Right lung (tissue), 5 donors: ENCODE measurements around the gene ORC6. TPM values are rescaled to one million over a fixed set of nuclear protein-coding genes. Genes with fewer than 3 reads are reported as not detected.

Experiments used
- DNase-seq, 2 donors: peaks; one replicate each; pipeline ENCODE4 v3.0.0-alpha.2; 2013
- polyA plus RNA-seq, 5 donors: library from polyadenylated mRNA; unstranded; fragments of 120-200 nt; gene quantifications; one replicate each; pipeline versions ENCODE4 v1.2.1 to v1.2.3, GENCODE V29; 2013; ENCODE audit warnings: inconsistent platforms in 1 of 5, low replicate concordance in 1 of 5; ENCODE audit not compliant: insufficient read length in 5 of 5, insufficient read depth in 1 of 5

ORC6 gene
- polyA plus RNA-seq, 5 donors, result 18.8 to 36.8 (median 28.2) TPM

- no peak for DNase-seq
Observed at GRCh38 chr16:46730801-46731690, 41.6 kb downstream of the ORC6 start.

GRCh38 chr16:46731691-46732555 is 42.5 kb downstream of the ORC6 start:
- no peak for DNase-seq

- no peak for DNase-seq
Observed at GRCh38 chr16:46732561-46732960, 43.1 kb downstream of the ORC6 start.

- no peak for DNase-seq
Observed at GRCh38 chr16:46733319-46733830, 43.9 kb downstream of the ORC6 start.

GRCh38 chr16:46736695-46737094 is 47.2 kb downstream of the ORC6 start:
- DNase-seq, result no peak

- no peak for DNase-seq
Observed at GRCh38 chr16:46737621-46738214, 48.3 kb downstream of the ORC6 start.

GRCh38 chr16:46739934-46740333 is 50.5 kb downstream of the ORC6 start:
- no peak for DNase-seq

GRCh38 chr16:46743232-46743719 is 53.8 kb downstream of the ORC6 start:
- DNase-seq, result no peak

- DNase-seq, result no peak
Observed at GRCh38 chr16:46745617-46746016, 56.2 kb downstream of the ORC6 start.

- no peak for DNase-seq
Observed at GRCh38 chr16:46746821-46747776, 57.6 kb downstream of the ORC6 start.

Other genes with a start within 250 kb of the ORC6 start
- gene SHCBP1, start 68.3 kb upstream of the ORC6 start, polyA plus RNA-seq, result 10 to 100 TPM in 3 of 5 donors, 1 to 10 TPM in 2; 7.8 to 22.9 (median 11.4) TPM
- gene VPS35, start 481 bp upstream of the ORC6 start, polyA plus RNA-seq, result 100 to 1,000 TPM in 4 of 5 donors, 10 to 100 TPM in 1; 92.3 to 167 (median 140) TPM
- gene MYLK3, start 58.7 kb downstream of the ORC6 start, polyA plus RNA-seq, result under 1 TPM; 0.40 to 0.99 (median 0.46) TPM
- 10 to 100 TPM; 17.7 to 27.8 (median 23.3) TPM for gene C16orf87, start 141.5 kb downstream of the ORC6 start, polyA plus RNA-seq
- 10 to 100 TPM; 32.1 to 48.6 (median 35.7) TPM for gene GPT2, start 194.7 kb downstream of the ORC6 start, polyA plus RNA-seq